B cell (primary cell): ENCODE data around the gene DGKE.

Experiments
- CTCF ChIP-seq: fragments of 200-600 bp; IDR thresholded peaks from one replicate; pipeline ENCODE4 v1.8.0; 2022; ENCODE audit warnings: antibody characterized with exemption, mild to moderate bottlenecking
- EZH2 ChIP-seq: IDR thresholded peaks from 2 replicates; pipeline ENCODE4 v1.6.1; 2012; ENCODE audit warnings: borderline replicate concordance, low read depth, mild to moderate bottlenecking, moderate library complexity, low read length; ENCODE audit not compliant: insufficient read depth, poor library complexity, severe bottlenecking

- TF ChIP-seq CTCF (no peak), EZH2 (no peak)
Observed at GRCh38 chr17:56822725-56823124, 11.2 kb upstream of the DGKE start.
